Esophagus (tissue), 2 donors: ENCODE measurements around the gene IL1RAPL1. TPM values are rescaled to one million over a fixed set of nuclear protein-coding genes. Genes with fewer than 3 reads are reported as not detected.

ENCODE experiments used
- H3K27ac ChIP-seq, 2 donors: one replicate each; pipeline ENCODE4 v1.5.1; 2013; ENCODE audit warnings: low read depth in 2 of 2, mild to moderate bottlenecking in 2 of 2, inconsistent platforms in 1 of 2, low read length in 1 of 2, moderate library complexity in 1 of 2
- H3K27me3 ChIP-seq, 2 donors: one replicate each; pipeline ENCODE4 v1.6.1; 2013; ENCODE audit warnings: low read length in 2 of 2, control low read depth in 1 of 2, mild to moderate bottlenecking in 1 of 2; ENCODE audit not compliant: insufficient read depth in 2 of 2, control insufficient read depth in 1 of 2
- H3K36me3 ChIP-seq, 2 donors: one replicate each; pipeline ENCODE4 v1.6.1; 2013; ENCODE audit warnings: low read length in 1 of 2; ENCODE audit not compliant: control insufficient read depth in 2 of 2, insufficient read depth in 2 of 2
- H3K4me1 ChIP-seq, 2 donors: one replicate each; pipeline ENCODE4 v1.6.1; 2013; ENCODE audit warnings: low read length in 1 of 2; ENCODE audit not compliant: control insufficient read depth in 2 of 2, insufficient read depth in 2 of 2
- H3K4me3 ChIP-seq, 2 donors: one replicate each; pipeline ENCODE4 v1.5.1; 2013; ENCODE audit warnings: low read length in 2 of 2, mild to moderate bottlenecking in 2 of 2, low read depth in 1 of 2, moderate library complexity in 1 of 2
- H3K9me3 ChIP-seq, 2 donors: one replicate each; pipeline ENCODE4 v1.6.1; 2013; ENCODE audit warnings: mild to moderate bottlenecking in 2 of 2, low read depth in 1 of 2, low read length in 1 of 2, moderate library complexity in 1 of 2; ENCODE audit not compliant: control insufficient read depth in 2 of 2, insufficient read depth in 1 of 2
- WGBS, 2 donors: extraction: QIAGEN DNeasy Blood & Tissue Kit; methylation state at CpG; one replicate each; pipeline ENCODE4 v1.1.7; 2013; 5-methylcytosine and 5-hydroxymethylcytosine counted together
- polyA plus RNA-seq, 2 donors: library from polyadenylated mRNA; stranded (reverse); fragments of 200-250 nt; gene quantifications; one replicate each; pipeline ENCODE4 v1.2.3, GENCODE V29; 2013
- donor health status: healthy with polysubstance abuse.
- donor health status: Bipolar disorder and iron deficiency.

IL1RAPL1 gene
- polyA plus RNA-seq, 2 donors, result 0.02 to 0.04 TPM

GRCh38 chrX:29138003-29138402 is 550.8 kb downstream of the IL1RAPL1 start:
- Histone ChIP-seq H3K27me3 (no peaks in the 10 kb centered on the region), H3K9me3 (no peaks in the 10 kb centered on the region), H3K27ac (no peak overlapping the region), H3K4me1 (no peaks in the 10 kb centered on the region), H3K36me3 (no peaks in the 10 kb centered on the region), H3K4me3 (no peak overlapping the region)
- WGBS, 2 donors, result 72 to 94% methylated on average over 2 of the region's 2 CpGs

- Histone ChIP-seq H3K36me3 (no peaks in the 10 kb centered on the region), H3K9me3 (no peaks in the 10 kb centered on the region), H3K27ac (no peak overlapping the region), H3K4me3 (no peak overlapping the region), H3K27me3 (no peaks in the 10 kb centered on the region), H3K4me1 (no peaks in the 10 kb centered on the region)
- WGBS, 2 donors, result 79 to 89% methylated on average over 5 of the region's 5 CpGs
These were observed 556.1 kb downstream of the IL1RAPL1 start for GRCh38 chrX:29143356-29143755.

- Histone ChIP-seq H3K4me3 (no peak overlapping the region), H3K4me1 (no peaks in the 10 kb centered on the region), H3K9me3 (no peaks in the 10 kb centered on the region), H3K36me3 (no peaks in the 10 kb centered on the region), H3K27ac (no peak overlapping the region), H3K27me3 (no peaks in the 10 kb centered on the region)
- WGBS, 2 donors, result 93 to 95% methylated on average over 4 of the region's 4 CpGs
These were observed 556.5 kb downstream of the IL1RAPL1 start for GRCh38 chrX:29143756-29144155.

GRCh38 chrX:29145316-29145715 is 558.1 kb downstream of the IL1RAPL1 start:
- H3K4me3 ChIP-seq, result no peak overlapping the region
- no peak overlapping the region for H3K27ac ChIP-seq
- H3K36me3 ChIP-seq, result no peaks in the 10 kb centered on the region
- no peaks in the 10 kb centered on the region for H3K4me1 ChIP-seq
- no peaks in the 10 kb centered on the region for H3K27me3 ChIP-seq
- H3K9me3 ChIP-seq, result no peaks in the 10 kb centered on the region
- 50 to 74% methylated on average over 4 of the region's 4 CpGs for WGBS, 2 donors

- Histone ChIP-seq H3K4me1 (no peaks in the 10 kb centered on the region), H3K4me3 (no peak overlapping the region), H3K27ac (no peak overlapping the region), H3K27me3 (no peaks in the 10 kb centered on the region), H3K9me3 (no peaks in the 10 kb centered on the region), H3K36me3 (no peaks in the 10 kb centered on the region)
- WGBS, 2 donors, result 62 to 64% methylated on average over 5 of the region's 5 CpGs
These were observed 561.3 kb downstream of the IL1RAPL1 start for GRCh38 chrX:29148511-29148910.

- 58 to 71% methylated on average over 3 of the region's 3 CpGs for WGBS, 2 donors
These were observed 568.0 kb downstream of the IL1RAPL1 start for GRCh38 chrX:29155286-29155685.

GRCh38 chrX:29172880-29173279 is 585.6 kb downstream of the IL1RAPL1 start:
- 80 to 82% methylated on average over 3 of the region's 3 CpGs for WGBS, 2 donors
- Histone ChIP-seq H3K4me1 (no peaks in the 10 kb centered on the region), H3K4me3 (no peak overlapping the region), H3K9me3 (no peaks in the 10 kb centered on the region), H3K27me3 (no peaks in the 10 kb centered on the region), H3K27ac (no peak overlapping the region), H3K36me3 (no peaks in the 10 kb centered on the region)

More at GRCh38 chrX:29155286-29155685, 568.0 kb downstream of the IL1RAPL1 start:
- H3K4me1 ChIP-seq, result no peaks in the 10 kb centered on the region
- H3K9me3 ChIP-seq, result no peaks in the 10 kb centered on the region
- H3K27ac ChIP-seq, result no peak overlapping the region
- H3K27me3 ChIP-seq, result no peaks in the 10 kb centered on the region
- H3K4me3 ChIP-seq, result no peak overlapping the region
- no peaks in the 10 kb centered on the region for H3K36me3 ChIP-seq

- Histone ChIP-seq H3K4me3 (no peak overlapping the region), H3K27ac (no peak overlapping the region), H3K9me3 (no peaks in the 10 kb centered on the region), H3K27me3 (no peaks in the 10 kb centered on the region), H3K36me3 (no peaks in the 10 kb centered on the region), H3K4me1 (no peaks in the 10 kb centered on the region)
- 58 to 60% methylated on average over 2 of the region's 2 CpGs for WGBS, 2 donors
These were observed 600.0 kb downstream of the IL1RAPL1 start for GRCh38 chrX:29187264-29187663.

- Histone ChIP-seq H3K36me3 (no peaks in the 10 kb centered on the region), H3K9me3 (no peaks in the 10 kb centered on the region), H3K27ac (no peak overlapping the region), H3K4me3 (no peak overlapping the region), H3K4me1 (no peaks in the 10 kb centered on the region), H3K27me3 (no peaks in the 10 kb centered on the region)
These were observed 609.3 kb downstream of the IL1RAPL1 start for GRCh38 chrX:29196501-29196900.

GRCh38 chrX:29215251-29215650 is 628.0 kb downstream of the IL1RAPL1 start:
- H3K4me1 ChIP-seq, result no peaks in the 10 kb centered on the region
- H3K27me3 ChIP-seq, result no peaks in the 10 kb centered on the region
- H3K27ac ChIP-seq, result no peak overlapping the region
- no peak overlapping the region for H3K4me3 ChIP-seq
- 86 to 89% methylated on average over 4 of the region's 4 CpGs for WGBS, 2 donors
- no peaks in the 10 kb centered on the region for H3K36me3 ChIP-seq
- H3K9me3 ChIP-seq, result peaks cover 0 to 2% of the 10 kb centered on the region in 2 donors
